HepG2 (cell line): ENCODE results near the gene TXNL4A. TPM values are rescaled to one million over a fixed set of nuclear protein-coding genes. Genes with fewer than 3 reads are reported as not detected.

ENCODE experiments used
- CCDC6 ChIP-seq: sonication (generic); formaldehyde crosslinking; IDR thresholded peaks from 2 replicates; pipeline ENCODE4 v1.8.1; 2022; ENCODE audit warnings: mild to moderate bottlenecking, missing genetic modification reagents, moderate library complexity
- MYC ChIP-seq: sonication (generic); formaldehyde crosslinking; IDR thresholded peaks from 2 replicates; pipeline ENCODE4 v1.9.0; 2021; ENCODE audit warnings: missing genetic modification reagents, borderline replicate concordance
- SP5 ChIP-seq: IDR thresholded peaks from 2 replicates; pipeline ENCODE4 v1.6.1; 2016; ENCODE audit warnings: low read depth, borderline replicate concordance
- ZNF839 ChIP-seq: sonication (generic); formaldehyde crosslinking; IDR thresholded peaks from 2 replicates; pipeline ENCODE4 v1.4.0; 2020; ENCODE audit warnings: missing genetic modification reagents, mild to moderate bottlenecking, borderline replicate concordance
- polyA plus RNA-seq, 8 experiments: library from polyadenylated mRNA; depleted of rRNA in 3 of 8; stranded (reverse) in 7 of 8; unstranded in 1 of 8; fragments of >200 nt; fragmentation: Illumina TruSeq in 4 of 8; extraction: Trizol in 4 of 8; gene quantifications; 2 replicates each; pipeline versions ENCODE4 v1.2.1 to v1.2.3, GENCODE V29; 2011 to 2016; ENCODE audit warnings: low read depth in 4 of 8, missing spikeins in 1 of 8, mixed read lengths in 1 of 8; ENCODE audit not compliant: insufficient read depth in 1 of 8
- total RNA-seq, 5 experiments: library from RNA; depleted of rRNA; stranded (reverse); fragments of >200 nt; fragmentation: Illumina TruSeq; extraction: Trizol; gene quantifications; 2 replicates each; pipeline ENCODE4 v1.2.3, GENCODE V29; 2016; ENCODE audit warnings: low read depth in 1 of 5
- TF ChIP-seq, protein P1 (sequence below): sonication (generic); formaldehyde crosslinking; IDR thresholded peaks from 2 replicates; pipeline ENCODE4 v1.8.0; 2022; ENCODE audit warnings: missing genetic modification reagents, low read depth, mild to moderate bottlenecking, borderline replicate concordance
- TF ChIP-seq, protein P2 (sequence below): sonication (generic); formaldehyde crosslinking; IDR thresholded peaks from 2 replicates; pipeline ENCODE4 v1.5.1; 2020; ENCODE audit warnings: missing genetic modification reagents, mild to moderate bottlenecking, borderline replicate concordance
- TF ChIP-seq, protein P3 (sequence below): sonication (generic); formaldehyde crosslinking; IDR thresholded peaks from 2 replicates; pipeline ENCODE4 v1.8.0; 2022; ENCODE audit warnings: missing genetic modification reagents, mild to moderate bottlenecking, moderate library complexity, borderline replicate concordance
- TF ChIP-seq, protein P4 (sequence below): sonication (generic); formaldehyde crosslinking; IDR thresholded peaks from 2 replicates; pipeline ENCODE4 v1.8.0; 2022; ENCODE audit warnings: mild to moderate bottlenecking, missing genetic modification reagents, moderate library complexity
- TF ChIP-seq, protein P5 (sequence below): sonication (generic); formaldehyde crosslinking; IDR thresholded peaks from 2 replicates; pipeline ENCODE4 v1.5.0; 2020; ENCODE audit warnings: mild to moderate bottlenecking, missing genetic modification reagents, borderline replicate concordance

Gene TXNL4A
- total and polyA plus RNA-seq, 2 of the 13 experiments (the other 11 are each of a cell fraction or from before 2014, with no cell fraction given): 172 to 202 TPM

DNA sequence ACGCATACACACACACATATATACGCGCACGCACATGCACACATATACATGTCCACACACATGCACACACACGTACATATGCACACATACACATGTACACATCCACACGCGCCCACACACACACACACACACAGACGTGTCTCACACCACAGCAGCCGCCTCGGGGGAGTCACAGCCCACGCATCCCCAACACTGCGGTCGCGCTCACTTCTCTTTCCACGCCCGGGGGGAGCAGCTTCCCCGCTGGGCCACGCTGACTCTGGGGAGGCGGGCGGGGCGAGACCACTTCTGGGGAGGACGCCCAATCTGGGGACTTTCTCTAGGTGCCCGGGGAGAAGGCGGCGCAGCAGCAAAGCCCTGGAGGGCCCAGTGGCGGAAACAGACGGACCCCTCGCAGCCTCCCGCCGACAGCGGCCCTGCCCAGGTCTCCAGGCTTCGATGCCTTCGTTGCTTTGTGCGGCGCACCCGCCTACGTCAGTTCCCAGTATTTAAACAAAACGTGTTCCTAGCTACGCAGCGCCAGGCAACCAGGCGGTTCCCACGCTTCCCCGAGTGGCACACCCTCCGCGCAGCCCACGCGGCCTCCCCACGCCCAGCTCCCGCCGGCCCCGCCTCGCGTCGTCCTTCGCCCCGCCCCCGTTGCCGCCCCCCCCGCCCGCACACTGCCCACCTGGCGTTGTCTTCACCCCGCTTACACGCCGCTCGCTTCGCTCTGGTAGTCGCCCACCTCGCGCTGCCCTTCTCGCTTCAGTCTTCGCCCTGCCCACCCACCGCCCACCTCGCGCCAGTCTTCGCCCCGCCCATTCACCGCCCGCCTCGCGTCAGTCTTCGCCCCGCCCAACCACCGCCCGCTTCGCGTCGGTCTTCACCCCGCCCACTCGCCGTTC, 45.1 kb upstream of the TXNL4A start (continued):
- TF ChIP-seq, protein P1, sequence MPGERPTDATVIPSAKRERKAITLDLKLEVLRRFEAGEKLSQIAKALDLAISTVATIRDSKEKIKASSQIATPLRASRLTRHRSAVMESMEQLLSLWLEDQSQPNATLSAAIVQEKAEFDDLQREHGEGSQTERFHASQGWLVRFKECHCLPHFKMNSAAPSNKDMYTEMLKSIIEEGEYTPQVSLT (CRISPR knock-in tag): no peak
- TF ChIP-seq, protein P2, sequence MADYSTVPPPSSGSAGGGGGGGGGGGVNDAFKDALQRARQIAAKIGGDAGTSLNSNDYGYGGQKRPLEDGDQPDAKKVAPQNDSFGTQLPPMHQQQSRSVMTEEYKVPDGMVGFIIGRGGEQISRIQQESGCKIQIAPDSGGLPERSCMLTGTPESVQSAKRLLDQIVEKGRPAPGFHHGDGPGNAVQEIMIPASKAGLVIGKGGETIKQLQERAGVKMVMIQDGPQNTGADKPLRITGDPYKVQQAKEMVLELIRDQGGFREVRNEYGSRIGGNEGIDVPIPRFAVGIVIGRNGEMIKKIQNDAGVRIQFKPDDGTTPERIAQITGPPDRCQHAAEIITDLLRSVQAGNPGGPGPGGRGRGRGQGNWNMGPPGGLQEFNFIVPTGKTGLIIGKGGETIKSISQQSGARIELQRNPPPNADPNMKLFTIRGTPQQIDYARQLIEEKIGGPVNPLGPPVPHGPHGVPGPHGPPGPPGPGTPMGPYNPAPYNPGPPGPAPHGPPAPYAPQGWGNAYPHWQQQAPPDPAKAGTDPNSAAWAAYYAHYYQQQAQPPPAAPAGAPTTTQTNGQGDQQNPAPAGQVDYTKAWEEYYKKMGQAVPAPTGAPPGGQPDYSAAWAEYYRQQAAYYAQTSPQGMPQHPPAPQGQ (CRISPR knock-in tag): no peak
- TF ChIP-seq, protein P3, sequence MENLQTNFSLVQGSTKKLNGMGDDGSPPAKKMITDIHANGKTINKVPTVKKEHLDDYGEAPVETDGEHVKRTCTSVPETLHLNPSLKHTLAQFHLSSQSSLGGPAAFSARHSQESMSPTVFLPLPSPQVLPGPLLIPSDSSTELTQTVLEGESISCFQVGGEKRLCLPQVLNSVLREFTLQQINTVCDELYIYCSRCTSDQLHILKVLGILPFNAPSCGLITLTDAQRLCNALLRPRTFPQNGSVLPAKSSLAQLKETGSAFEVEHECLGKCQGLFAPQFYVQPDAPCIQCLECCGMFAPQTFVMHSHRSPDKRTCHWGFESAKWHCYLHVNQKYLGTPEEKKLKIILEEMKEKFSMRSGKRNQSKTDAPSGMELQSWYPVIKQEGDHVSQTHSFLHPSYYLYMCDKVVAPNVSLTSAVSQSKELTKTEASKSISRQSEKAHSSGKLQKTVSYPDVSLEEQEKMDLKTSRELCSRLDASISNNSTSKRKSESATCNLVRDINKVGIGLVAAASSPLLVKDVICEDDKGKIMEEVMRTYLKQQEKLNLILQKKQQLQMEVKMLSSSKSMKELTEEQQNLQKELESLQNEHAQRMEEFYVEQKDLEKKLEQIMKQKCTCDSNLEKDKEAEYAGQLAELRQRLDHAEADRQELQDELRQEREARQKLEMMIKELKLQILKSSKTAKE: no peak
- TF ChIP-seq ZNF839 (CRISPR knock-in tag) (no peak), MYC (peak; percentile 82; the same call in 1 of the 2 replicates), SP5 (CRISPR knock-in tag) (peak; percentile 29; the same call in 1 of the 2 replicates), CCDC6 (no peak)
- TF ChIP-seq, protein P4, sequence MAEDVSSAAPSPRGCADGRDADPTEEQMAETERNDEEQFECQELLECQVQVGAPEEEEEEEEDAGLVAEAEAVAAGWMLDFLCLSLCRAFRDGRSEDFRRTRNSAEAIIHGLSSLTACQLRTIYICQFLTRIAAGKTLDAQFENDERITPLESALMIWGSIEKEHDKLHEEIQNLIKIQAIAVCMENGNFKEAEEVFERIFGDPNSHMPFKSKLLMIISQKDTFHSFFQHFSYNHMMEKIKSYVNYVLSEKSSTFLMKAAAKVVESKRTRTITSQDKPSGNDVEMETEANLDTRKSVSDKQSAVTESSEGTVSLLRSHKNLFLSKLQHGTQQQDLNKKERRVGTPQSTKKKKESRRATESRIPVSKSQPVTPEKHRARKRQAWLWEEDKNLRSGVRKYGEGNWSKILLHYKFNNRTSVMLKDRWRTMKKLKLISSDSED (CRISPR knock-in tag): no peak
- TF ChIP-seq, protein P5, sequence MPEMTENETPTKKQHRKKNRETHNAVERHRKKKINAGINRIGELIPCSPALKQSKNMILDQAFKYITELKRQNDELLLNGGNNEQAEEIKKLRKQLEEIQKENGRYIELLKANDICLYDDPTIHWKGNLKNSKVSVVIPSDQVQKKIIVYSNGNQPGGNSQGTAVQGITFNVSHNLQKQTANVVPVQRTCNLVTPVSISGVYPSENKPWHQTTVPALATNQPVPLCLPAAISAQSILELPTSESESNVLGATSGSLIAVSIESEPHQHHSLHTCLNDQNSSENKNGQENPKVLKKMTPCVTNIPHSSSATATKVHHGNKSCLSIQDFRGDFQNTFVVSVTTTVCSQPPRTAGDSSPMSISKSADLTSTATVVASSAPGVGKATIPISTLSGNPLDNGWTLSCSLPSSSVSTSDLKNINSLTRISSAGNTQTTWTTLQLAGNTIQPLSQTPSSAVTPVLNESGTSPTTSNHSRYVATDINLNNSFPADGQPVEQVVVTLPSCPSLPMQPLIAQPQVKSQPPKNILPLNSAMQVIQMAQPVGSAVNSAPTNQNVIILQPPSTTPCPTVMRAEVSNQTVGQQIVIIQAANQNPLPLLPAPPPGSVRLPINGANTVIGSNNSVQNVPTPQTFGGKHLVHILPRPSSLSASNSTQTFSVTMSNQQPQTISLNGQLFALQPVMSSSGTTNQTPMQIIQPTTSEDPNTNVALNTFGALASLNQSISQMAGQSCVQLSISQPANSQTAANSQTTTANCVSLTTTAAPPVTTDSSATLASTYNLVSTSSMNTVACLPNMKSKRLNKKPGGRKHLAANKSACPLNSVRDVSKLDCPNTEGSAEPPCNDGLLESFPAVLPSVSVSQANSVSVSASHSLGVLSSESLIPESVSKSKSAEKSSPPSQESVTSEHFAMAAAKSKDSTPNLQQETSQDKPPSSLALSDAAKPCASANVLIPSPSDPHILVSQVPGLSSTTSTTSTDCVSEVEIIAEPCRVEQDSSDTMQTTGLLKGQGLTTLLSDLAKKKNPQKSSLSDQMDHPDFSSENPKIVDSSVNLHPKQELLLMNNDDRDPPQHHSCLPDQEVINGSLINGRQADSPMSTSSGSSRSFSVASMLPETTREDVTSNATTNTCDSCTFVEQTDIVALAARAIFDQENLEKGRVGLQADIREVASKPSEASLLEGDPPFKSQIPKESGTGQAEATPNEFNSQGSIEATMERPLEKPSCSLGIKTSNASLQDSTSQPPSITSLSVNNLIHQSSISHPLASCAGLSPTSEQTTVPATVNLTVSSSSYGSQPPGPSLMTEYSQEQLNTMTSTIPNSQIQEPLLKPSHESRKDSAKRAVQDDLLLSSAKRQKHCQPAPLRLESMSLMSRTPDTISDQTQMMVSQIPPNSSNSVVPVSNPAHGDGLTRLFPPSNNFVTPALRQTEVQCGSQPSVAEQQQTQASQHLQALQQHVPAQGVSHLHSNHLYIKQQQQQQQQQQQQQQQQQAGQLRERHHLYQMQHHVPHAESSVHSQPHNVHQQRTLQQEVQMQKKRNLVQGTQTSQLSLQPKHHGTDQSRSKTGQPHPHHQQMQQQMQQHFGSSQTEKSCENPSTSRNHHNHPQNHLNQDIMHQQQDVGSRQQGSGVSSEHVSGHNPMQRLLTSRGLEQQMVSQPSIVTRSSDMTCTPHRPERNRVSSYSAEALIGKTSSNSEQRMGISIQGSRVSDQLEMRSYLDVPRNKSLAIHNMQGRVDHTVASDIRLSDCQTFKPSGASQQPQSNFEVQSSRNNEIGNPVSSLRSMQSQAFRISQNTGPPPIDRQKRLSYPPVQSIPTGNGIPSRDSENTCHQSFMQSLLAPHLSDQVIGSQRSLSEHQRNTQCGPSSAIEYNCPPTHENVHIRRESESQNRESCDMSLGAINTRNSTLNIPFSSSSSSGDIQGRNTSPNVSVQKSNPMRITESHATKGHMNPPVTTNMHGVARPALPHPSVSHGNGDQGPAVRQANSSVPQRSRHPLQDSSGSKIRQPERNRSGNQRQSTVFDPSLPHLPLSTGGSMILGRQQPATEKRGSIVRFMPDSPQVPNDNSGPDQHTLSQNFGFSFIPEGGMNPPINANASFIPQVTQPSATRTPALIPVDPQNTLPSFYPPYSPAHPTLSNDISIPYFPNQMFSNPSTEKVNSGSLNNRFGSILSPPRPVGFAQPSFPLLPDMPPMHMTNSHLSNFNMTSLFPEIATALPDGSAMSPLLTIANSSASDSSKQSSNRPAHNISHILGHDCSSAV: no peak
